Measurements from ENCODE around the gene ZSWIM4. TPM values are rescaled to one million over a fixed set of nuclear protein-coding genes. Genes with fewer than 3 reads are reported as not detected.

ZSWIM4 gene
- polyA plus RNA-seq, 1 of the 3 experiments (the other 2 are of a cell fraction) = 4.7 TPM

- TF ChIP-seq IRF3 (IDR thresholded peaks at IDR 0.05; ENCODE audit: low read depth, low read length) = no peak
- TF ChIP-seq, protein P1, sequence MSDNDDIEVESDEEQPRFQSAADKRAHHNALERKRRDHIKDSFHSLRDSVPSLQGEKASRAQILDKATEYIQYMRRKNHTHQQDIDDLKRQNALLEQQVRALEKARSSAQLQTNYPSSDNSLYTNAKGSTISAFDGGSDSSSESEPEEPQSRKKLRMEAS (IDR thresholded peaks at IDR 0.05; ENCODE audit: low read depth) = no peak
- TF ChIP-seq TAF1 (IDR thresholded peaks at IDR 0.05; ENCODE audit: borderline replicate concordance, low read depth, low read length) = no peak
- TF ChIP-seq, protein P2, sequence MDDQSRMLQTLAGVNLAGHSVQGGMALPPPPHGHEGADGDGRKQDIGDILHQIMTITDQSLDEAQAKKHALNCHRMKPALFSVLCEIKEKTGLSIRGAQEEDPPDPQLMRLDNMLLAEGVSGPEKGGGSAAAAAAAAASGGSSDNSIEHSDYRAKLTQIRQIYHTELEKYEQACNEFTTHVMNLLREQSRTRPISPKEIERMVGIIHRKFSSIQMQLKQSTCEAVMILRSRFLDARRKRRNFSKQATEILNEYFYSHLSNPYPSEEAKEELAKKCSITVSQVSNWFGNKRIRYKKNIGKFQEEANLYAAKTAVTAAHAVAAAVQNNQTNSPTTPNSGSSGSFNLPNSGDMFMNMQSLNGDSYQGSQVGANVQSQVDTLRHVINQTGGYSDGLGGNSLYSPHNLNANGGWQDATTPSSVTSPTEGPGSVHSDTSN (IDR thresholded peaks at IDR 0.05) = no peak
- no peak for TF ChIP-seq FOXM1 (IDR thresholded peaks at IDR 0.05; ENCODE audit: low read depth)
- TF ChIP-seq EZH2phosphoT487 (IDR thresholded peaks at IDR 0.05; ENCODE audit: borderline replicate concordance, low read depth) = no peak
- TF ChIP-seq CHD2 (IDR thresholded peaks at IDR 0.05; ENCODE audit: low read length, partially characterized antibody) = no peak
Observed at GRCh38 chr19:13826652-13827235, 31.5 kb downstream of the ZSWIM4 start (continued).

DNA sequence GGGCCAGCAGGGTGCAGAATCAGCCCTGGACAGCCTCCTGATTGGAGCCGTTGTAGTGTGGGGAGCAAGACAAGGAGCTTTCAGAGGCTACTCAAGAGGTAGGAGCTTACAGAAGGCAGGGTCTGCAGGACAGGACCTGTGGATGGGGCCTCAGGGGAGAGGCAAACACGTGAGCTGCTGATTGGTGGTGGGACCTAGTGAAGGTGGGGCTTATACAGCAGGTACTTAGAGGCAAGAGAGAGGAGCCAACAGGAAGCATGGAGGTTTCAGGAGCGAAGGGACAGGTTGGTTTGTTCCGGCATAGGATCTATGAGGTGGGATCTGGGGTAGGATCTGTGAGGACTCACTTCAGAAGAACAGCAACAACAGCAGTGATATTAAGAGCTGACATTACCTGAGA, 32.4 kb downstream of the ZSWIM4 start:
- DNase-seq = no peak
- H3F3A ChIP-seq (replicated peaks; ENCODE audit: insufficient read depth) = peaks cover 67% of the 10 kb centered on the region
- 91% methylated on average over 4 of the region's 4 CpGs for WGBS (ENCODE audit: low lambda C conversion rate)
- H3K36me3 ChIP-seq (replicated peaks in 1 of 2; ENCODE audit: control insufficient read depth in 1 of 2, insufficient read depth in 2 of 2, low read length in 1 of 2) = peaks cover 23 to 34% of the 10 kb centered on the region in 2 experiments
- no peak overlapping the region for H3K9ac ChIP-seq
- no peaks in the 10 kb centered on the region for H3K27me3 ChIP-seq (ENCODE audit: insufficient read depth)
- no peak overlapping the region for H3K4me3 ChIP-seq (ENCODE audit: low read depth in 2 of 2, low read length in 1 of 2)
- H3K27ac ChIP-seq (ENCODE audit: low read depth in 2 of 2, low read length in 1 of 2) = no peak overlapping the region
- no peak overlapping the region for H2AFZ ChIP-seq (ENCODE audit: low read depth)
- H3K9me3 ChIP-seq = no peaks in the 10 kb centered on the region
- H4K20me1 ChIP-seq (ENCODE audit: insufficient read depth) = peaks cover 65% of the 10 kb centered on the region
- no peak overlapping the region for H3K4me2 ChIP-seq
- ChIA-PET POLR2A (interaction anchor here (1.2 kb wide), 1 partner anchor 11 kb away, joined by 5 read pairs; no protein-coding TSS in a partner anchor), CTCF (interaction anchor here (1.0 to 1.9 kb wide), 2 partner anchors 31 to 35 kb away, joined by 3 to 6 read pairs; no protein-coding TSS in a partner anchor)
- no peaks in the 10 kb centered on the region for H3K9me2 ChIP-seq
- H3K4me1 ChIP-seq (ENCODE audit: control insufficient read depth in 1 of 2, insufficient read depth in 2 of 2, low read depth in 1 of 2, low read length in 1 of 2) = peaks cover 0 to 7% of the 10 kb centered on the region in 2 experiments; a peak in 1 of 4 replicates
- H3K79me2 ChIP-seq (ENCODE audit: insufficient read depth) = no peaks in the 10 kb centered on the region; the same call in 1 of the 2 replicates
- TF ChIP-seq, protein P3, sequence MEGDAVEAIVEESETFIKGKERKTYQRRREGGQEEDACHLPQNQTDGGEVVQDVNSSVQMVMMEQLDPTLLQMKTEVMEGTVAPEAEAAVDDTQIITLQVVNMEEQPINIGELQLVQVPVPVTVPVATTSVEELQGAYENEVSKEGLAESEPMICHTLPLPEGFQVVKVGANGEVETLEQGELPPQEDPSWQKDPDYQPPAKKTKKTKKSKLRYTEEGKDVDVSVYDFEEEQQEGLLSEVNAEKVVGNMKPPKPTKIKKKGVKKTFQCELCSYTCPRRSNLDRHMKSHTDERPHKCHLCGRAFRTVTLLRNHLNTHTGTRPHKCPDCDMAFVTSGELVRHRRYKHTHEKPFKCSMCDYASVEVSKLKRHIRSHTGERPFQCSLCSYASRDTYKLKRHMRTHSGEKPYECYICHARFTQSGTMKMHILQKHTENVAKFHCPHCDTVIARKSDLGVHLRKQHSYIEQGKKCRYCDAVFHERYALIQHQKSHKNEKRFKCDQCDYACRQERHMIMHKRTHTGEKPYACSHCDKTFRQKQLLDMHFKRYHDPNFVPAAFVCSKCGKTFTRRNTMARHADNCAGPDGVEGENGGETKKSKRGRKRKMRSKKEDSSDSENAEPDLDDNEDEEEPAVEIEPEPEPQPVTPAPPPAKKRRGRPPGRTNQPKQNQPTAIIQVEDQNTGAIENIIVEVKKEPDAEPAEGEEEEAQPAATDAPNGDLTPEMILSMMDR (IDR thresholded peaks at IDR 0.05) = no peak
- TF ChIP-seq, protein P2 (IDR thresholded peaks at IDR 0.05) = no peak

Data from SK-N-SH (cell line).